C4-2B (cell line): ENCODE data around the gene AGPAT1.

Source experiments
- ZFX ChIP-seq: fragments of 450-650 bp; IDR thresholded peaks from 2 replicates; pipeline ENCODE4 v1.6.1; 2017
- TF ChIP-seq, protein P1 (sequence below): fragments of 450-650 bp; conservative IDR thresholded peaks from 2 replicates; pipeline ENCODE4 v1.5.1; 2017; ENCODE audit warnings: mild to moderate bottlenecking

DNA sequence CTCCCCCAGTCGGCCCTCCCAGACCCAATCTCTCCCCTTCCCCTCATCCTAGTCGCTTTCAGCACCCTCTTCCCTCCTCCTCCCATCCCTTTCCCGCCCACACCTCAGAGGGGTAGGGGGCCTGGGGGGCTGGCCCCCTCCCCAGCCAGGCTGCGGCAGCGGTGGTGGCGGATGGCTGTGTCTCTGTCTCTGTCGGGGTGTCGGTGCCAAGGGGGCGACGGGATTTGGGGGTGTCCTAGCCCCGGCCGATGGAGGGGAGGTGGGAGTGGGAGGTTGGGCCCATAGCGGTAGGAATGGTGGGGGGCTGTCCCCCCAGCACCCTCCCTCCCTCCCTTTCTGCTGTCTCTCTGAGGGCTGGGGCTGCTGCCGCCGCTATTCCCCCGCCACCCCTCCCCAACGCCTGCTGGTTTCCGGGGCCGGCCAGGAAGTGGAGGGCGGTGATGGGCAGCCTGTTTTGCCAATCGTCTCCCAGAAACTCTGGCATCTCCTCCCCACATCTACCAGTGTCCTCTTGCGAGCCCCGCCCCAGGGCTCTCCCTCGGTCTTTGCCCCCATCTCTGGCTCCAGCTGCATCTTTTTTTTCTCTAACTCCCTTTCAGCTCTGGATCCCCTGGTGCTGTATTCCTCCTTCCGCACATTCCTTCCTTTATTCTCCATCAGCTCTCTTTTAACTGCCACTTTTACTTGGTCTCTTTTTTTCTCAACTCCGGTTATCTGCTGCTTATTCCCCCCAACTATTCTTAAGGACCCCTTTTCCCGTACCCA, at the start of gene AGPAT1:
- TF ChIP-seq ZFX = no peak
- TF ChIP-seq, protein P1, sequence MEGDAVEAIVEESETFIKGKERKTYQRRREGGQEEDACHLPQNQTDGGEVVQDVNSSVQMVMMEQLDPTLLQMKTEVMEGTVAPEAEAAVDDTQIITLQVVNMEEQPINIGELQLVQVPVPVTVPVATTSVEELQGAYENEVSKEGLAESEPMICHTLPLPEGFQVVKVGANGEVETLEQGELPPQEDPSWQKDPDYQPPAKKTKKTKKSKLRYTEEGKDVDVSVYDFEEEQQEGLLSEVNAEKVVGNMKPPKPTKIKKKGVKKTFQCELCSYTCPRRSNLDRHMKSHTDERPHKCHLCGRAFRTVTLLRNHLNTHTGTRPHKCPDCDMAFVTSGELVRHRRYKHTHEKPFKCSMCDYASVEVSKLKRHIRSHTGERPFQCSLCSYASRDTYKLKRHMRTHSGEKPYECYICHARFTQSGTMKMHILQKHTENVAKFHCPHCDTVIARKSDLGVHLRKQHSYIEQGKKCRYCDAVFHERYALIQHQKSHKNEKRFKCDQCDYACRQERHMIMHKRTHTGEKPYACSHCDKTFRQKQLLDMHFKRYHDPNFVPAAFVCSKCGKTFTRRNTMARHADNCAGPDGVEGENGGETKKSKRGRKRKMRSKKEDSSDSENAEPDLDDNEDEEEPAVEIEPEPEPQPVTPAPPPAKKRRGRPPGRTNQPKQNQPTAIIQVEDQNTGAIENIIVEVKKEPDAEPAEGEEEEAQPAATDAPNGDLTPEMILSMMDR = no peak
